Stimulated activated CD4-positive, alpha-beta T cell treated with anti-CD3 and anti-CD28 coated beads, Interleukin-2, amount 100 ng/mL, for 4 hours (primary cell): ENCODE measurements around the gene CD38.
"Not testable (repeated sequence)": the region's sequence is repeated elsewhere in the genome, so short reads cannot be mapped to it uniquely, and the experiment has no call there.

Experiments used
- DNase-seq: peaks from one replicate; pipeline ENCODE4 v3.0.0-alpha.2; 2020; ENCODE audit warnings: low read depth

The CD38 gene

GRCh38 chr4:15778289-15779241 is at the start of gene CD38:
TSS of gene CD38 (plus strand) at chr4:15778328. CDS start at chr4:15778415, 87 bp downstream.
- DNase-seq = peak; percentile 13

- peak; percentile 26 for DNase-seq
Measured at GRCh38 chr4:15729910-15730533, 48.1 kb upstream of the CD38 start.

- not testable (repeated sequence) for DNase-seq
Measured at GRCh38 chr4:15733061-15733460, 45.1 kb upstream of the CD38 start.

GRCh38 chr4:15735536-15735935 is 42.6 kb upstream of the CD38 start:
- DNase-seq = no peak

GRCh38 chr4:15736514-15737050 is 41.5 kb upstream of the CD38 start:
- DNase-seq = no peak

GRCh38 chr4:15737255-15737654 is 40.9 kb upstream of the CD38 start:
- DNase-seq = no peak

GRCh38 chr4:15738877-15739276 is 39.3 kb upstream of the CD38 start:
- no peak for DNase-seq

- DNase-seq = no peak
Measured at GRCh38 chr4:15740764-15741404, 37.2 kb upstream of the CD38 start.

GRCh38 chr4:15742083-15742582 is 36.0 kb upstream of the CD38 start:
- DNase-seq = no peak

GRCh38 chr4:15742637-15743036 is 35.5 kb upstream of the CD38 start:
- DNase-seq = no peak

- DNase-seq = no peak
Measured at GRCh38 chr4:15744016-15744545, 34.0 kb upstream of the CD38 start.

GRCh38 chr4:15746110-15746509 is 32.0 kb upstream of the CD38 start:
- no peak for DNase-seq

- DNase-seq = no peak
Measured at GRCh38 chr4:15749001-15749400, 29.1 kb upstream of the CD38 start.

GRCh38 chr4:15751153-15751552 is 27.0 kb upstream of the CD38 start:
- DNase-seq = no peak

GRCh38 chr4:15753081-15753480 is 25.0 kb upstream of the CD38 start:
- no peak for DNase-seq

- DNase-seq = no peak
Measured at GRCh38 chr4:15753786-15754185, 24.3 kb upstream of the CD38 start.

GRCh38 chr4:15754323-15754722 is 23.8 kb upstream of the CD38 start:
- DNase-seq = peak; percentile 16

GRCh38 chr4:15755321-15756155 is 22.6 kb upstream of the CD38 start:
- peak; percentile 14 for DNase-seq

GRCh38 chr4:15756361-15756861 is 21.7 kb upstream of the CD38 start:
- DNase-seq = peak; percentile 60

GRCh38 chr4:15757054-15757453 is 21.1 kb upstream of the CD38 start:
- DNase-seq = no peak

GRCh38 chr4:15758294-15758693 is 19.8 kb upstream of the CD38 start:
- DNase-seq = no peak
